GM19193 (cell line): ENCODE measurements around the gene GALM.

Source experiments
- POLR2A ChIP-seq: IDR thresholded peaks from 4 replicates; pipeline ENCODE4 v1.6.1; 2011; ENCODE audit not compliant: insufficient read depth, insufficient read length; ENCODE audit errors: extremely low read depth

Gene GALM

DNA sequence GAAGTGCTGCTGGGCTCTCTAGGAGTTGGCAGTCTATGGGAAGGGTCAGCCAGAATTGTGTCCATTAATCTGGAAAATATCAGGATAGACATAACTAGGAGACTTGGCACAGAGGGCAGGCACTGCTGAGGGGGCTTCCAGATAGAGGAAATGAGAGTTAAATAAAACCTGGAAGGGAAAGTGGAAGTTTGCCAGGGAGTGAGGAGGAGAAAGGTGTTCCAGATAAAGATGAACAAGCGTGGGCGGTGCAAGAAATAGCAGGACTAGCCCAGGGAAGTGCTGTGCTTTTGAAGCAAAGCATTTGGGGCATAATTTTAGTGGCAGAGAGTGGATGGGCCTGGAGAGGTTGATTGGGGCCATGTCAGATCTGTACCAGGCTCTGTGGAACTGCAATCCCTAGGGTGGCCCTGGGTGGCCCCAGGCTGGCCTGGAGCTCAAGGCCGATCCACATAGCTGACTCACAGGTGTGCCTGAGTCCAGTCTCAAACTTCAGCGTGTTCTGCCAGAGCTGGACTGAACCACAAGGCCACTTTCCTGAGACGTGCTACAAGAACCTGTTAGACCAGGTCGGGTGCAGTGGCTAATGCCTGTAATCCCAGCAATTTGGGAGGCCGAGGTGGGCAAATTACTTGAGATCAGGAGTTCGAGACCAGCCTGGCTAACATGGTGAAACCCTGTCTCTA lies 26.9 kb downstream of the GALM start:
- no peak for TF ChIP-seq POLR2A

DNA sequence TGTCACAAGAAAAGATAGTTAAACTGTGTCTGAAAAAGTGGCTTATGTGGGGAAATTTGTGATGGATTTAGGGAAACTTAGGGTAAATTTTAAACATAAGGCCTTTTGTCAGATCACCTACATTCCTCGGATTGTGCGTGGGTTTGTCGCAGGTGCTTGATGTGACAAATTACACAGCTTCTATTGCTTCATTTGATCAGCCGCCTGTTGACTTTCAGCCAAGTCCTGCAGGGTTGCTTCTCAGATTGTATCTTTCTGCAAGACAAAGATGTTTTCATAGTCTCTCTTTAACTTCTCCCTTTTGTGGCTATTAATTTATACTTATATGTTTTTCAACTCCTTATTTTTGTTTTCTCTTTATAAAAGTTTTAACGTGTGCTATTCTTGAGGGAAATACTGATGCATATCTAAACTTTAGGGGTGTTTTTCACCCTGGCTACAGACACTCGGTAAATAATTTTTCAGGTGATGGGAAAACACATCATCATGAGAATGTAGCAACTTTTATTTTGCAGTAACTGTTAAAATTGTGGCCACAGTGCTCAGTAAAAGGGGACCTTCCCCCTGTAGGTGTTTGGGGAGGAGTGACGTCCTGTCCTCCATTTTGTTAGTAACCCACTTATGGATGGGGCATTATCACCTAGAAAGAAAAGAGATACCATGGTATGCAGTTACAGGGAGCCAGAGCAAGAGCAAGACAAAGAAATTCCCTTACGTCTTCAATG lies 31.4 kb downstream of the GALM start:
- TF ChIP-seq POLR2A = no peak

DNA sequence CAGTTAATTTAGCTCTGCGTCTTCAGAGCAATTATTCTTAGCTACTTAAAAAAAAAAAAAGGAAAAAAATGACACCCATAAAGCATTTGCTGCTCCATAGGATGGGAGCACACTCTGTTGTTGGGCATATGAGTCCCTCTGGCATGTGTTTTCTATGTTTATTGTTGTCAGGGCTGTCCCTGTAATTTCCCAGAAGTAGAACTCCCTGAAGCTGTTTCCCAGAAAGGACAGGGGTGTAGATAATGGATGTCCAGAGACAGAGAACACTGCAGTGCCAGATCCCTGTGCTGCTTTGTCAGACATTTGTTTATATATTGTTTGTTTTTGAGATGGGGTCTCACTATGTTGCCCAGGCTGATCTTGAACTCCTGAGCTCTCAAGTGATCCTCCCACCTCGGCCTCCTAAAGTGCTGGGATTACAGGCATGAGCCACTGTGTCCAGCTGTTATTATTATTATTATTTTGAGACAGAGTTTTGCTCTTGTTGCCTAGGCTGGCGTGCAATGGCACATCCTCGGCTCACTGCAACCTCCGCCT lies 32.6 kb downstream of the GALM start:
- no peak for TF ChIP-seq POLR2A

DNA sequence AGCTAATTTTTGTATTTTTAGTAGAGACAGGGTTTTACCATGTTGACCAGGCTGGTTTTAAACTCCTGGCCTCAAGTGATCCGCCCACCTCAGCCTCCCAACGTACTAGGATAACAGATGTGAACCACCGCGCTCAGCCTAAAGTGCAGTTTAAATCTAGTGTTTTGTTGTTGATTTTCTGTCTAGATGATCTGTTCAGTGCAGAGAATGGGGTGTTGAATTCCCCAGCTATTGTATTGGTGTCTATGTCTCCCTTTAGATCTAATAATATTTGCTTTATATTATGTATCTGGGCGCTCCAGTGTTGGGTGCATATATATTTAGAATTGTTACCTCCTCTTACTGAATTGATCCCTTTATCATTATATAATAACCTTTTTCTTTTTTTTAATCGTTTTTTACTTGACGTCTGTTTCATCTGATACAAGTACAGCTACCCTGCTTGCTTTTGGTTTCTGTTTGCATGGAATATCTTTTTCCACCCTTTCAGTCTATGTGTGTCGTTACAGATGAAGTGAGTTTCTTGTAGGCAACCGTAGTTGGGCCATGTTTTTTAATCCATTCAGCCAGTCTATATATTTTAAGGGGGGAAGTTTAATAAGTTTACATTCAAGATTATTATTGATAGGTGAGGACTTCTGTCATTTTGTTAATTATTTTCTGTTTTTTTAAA lies 34.3 kb downstream of the GALM start:
- TF ChIP-seq POLR2A = no peak

DNA sequence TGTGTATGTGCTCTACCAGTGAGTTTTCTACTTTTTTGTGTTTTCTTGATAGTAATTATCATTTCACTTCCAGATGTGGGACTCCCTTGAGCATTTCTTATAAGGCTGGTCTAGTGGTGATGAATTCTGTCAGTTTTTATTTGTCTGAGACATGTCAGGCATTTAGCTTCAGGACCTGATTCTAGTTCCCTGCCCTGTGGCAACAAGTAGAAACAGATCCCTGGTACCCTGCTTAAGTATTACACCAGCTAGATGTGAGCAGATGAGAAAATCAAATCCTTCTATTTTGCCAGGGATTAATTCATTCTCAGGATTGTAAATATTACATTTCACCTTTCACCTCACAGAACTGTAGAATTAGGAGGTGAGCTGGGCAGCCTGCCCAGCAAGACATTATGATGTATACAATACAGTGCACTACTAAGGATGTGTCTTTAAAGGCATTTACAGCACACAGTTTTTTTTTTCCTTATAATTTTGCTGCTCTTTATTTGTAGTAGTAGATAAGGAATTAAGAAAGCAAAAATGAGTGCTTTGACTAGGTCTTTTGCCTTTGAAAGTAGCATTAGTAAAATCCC lies 35.1 kb downstream of the GALM start:
- TF ChIP-seq POLR2A = no peak

DNA sequence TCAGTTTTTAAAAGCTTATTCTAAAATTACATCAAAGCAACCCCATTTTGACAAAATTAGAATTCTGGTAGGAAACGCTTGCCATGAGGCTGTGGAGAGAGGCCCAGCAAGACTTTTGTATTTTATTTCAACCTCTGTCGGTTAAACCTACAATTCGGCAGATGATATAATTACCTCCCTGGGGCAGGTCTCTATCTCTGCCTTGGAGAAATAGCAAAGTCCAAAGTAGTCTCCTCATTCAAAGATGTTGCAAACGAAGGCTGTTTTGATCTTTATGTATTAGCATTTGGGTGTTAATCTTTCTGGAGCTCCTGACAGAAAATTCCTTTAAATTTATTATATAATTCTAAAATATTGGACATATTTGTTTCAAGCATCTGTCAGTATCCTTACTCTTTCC lies 35.6 kb downstream of the GALM start:
- TF ChIP-seq POLR2A = no peak

DNA sequence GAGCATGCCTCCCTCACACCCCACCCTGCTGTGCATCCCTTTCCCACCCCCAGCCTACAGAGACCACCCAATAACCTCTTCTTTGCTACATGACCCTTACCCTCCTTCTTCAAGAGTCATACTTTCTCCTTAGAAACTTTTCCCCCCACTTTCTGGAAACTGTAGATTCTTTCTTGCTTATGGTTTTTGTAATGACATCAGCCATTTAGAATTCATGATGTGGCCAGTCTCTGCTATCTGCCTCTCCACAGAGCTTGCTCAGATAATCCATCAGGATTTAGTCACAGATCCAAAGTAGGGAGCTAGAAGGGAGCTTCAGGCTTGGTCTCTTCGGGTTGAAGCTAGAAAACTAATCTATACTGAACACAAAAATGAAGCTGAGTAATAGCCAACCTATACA lies 36.5 kb downstream of the GALM start:
- TF ChIP-seq POLR2A = no peak

DNA sequence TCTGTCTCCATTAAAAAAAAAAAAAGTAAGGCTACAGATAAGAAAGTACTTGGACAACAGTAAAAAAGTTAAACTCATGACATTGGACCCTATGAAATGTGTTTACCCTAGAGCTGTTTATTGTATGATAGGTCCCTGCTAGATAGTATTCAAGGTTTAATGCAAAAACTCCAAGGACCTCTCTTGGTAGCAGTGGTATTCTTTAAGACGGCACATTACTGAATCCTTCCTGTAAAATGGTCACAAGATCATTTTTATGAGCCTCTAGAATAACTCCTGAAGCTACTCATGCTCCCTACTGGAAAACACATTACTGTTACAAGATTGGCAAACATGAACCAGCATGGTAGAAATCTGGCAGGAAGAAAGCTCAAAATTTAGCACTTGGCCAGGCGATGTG lies 38.8 kb downstream of the GALM start:
- no peak for TF ChIP-seq POLR2A

DNA sequence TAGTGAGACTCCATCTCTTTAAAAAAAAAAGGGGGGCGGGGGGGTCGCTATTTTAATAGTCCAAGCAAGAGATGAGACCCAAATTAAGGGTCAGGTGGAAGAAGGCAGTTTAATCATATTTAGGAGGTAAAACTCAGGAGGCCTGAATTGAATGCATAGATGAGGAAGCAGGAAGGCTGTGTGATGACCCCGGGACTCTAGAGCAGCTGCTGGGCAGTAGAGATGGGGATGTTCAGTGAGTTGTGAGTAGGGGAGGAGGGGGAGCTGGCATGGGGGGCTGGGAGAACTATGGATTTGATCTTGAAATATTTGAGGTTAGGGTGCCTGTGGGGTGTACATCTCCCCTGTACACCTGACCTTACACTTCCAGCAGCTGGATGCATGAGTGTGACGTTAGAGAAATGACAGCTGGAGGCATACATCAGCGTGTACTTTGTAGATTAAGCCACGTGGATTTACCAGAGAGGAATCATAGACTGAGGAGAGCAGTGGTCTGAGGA lies 41.0 kb downstream of the GALM start:
- TF ChIP-seq POLR2A = no peak

DNA sequence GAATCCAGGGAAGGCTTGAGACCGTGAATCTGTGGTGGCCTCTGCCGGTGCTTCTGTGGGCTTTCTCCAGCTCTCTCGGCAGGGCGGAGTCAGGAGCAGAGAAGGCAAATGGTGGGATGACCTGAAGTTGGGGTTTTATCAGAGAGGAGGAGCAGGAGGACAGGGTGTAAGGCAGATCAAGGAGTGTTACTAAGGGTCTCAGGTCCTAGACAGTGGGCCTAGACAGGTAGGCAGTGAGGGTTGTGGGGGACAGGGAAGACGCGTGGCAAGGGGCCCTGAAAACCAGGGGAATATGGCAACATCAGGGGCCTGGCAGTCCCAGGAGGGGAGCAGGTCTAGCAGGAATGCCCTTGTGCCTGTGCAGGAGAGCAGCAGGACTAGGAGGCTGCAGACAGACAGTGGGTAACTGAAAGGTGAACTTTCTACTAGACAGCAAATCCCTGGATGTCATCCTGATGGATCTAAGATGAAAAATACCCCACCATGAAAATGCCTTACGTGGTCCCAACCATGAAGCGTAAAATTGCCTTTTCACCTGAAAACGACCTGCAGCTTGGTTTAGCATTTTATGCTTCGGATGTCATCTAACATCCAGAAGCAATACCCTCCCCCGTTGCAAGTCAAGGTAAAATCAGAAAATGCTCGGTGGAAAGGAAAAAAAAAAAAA lies 43.1 kb downstream of the GALM start:
- TF ChIP-seq POLR2A = no peak

DNA sequence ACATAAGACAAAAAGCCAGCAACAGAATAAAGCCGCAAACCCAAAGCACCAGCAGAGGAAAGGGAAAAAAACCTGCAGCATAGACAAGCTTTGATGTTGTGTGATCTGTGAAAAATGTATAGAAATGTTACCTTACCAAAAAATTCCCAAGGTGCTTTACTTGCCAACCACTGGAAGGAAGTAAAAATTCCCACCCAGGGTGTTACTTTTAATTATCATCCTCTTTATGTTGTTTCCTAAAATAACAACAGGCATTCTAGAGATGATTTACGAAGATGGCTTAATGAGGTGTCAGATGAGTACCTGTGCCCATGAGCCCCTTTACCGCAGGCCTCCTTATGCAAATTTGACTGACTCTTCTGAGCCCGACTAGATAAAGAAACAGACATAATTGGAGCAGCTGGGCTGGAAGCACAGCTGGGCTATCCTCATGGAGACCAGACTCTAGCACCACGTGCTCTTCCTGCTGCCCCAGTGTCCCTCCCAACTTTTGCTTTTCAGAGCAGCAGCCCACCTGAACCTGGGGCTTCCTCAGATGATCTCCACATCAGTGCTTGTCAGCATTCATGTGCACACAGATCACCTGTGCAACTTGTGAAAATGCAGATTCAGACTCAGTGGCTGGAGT lies 43.8 kb downstream of the GALM start:
- TF ChIP-seq POLR2A = no peak

DNA sequence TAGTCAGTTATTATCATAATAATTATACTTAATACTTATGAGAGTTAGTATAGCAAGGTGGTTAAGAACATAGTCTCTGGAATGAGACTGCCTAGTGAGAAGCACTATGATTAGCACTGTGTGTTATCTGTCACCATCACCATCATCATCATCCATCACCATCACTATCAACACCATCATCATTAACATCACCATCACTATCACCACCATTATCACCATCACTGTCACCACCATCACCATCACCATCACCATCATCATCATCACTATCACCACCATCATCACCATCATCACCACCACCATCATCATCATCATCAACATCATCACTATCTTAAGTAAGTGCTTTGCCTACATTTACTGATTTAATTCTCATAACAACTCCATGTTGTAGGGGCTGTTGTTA lies 45.6 kb downstream of the GALM start:
- TF ChIP-seq POLR2A = no peak

DNA sequence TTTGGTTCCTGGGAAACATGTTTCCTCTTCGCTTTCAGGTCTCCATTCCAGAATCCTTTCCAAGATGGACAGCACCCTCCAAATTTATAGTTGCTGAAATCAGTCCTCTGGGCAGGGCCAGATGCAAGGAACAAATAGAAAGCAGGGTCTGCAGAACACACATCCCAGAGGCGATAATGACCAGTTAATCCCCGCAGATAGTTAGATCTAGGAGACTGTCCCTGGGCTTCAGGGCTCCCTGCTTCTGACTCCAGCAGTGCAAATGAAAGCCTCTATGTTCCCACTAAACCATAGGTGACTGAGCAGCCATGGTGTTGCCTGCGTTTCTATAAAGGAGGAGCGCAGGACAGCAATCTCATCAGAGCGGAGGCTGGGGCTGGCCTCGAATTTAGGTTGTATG lies 46.5 kb downstream of the GALM start:
- TF ChIP-seq POLR2A = no peak

DNA sequence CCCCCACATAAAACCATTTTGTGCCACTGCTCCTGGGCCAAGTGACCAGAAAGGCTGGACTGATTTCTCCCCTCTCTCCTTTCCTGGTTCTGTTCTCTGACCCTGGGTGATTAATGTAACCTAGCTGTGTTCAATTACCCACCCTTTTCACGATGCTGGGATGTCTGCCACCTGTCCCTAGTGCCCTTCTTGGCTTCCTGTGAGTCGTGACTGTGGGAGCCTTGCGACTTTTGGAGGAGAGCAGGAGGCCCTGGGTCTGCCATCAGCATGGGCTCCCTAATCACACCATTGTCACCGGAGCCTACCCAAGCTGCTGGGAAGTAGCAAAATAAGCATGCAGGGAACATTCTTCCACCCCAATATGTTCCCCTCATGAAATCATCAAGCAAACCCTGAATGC lies 47.0 kb downstream of the GALM start:
- TF ChIP-seq POLR2A = no peak
